Measurements from ENCODE around the gene RS1.

GRCh38 chrX:18666614-18667013 is 5.3 kb downstream of the RS1 start:
- TF ChIP-seq, protein P1, sequence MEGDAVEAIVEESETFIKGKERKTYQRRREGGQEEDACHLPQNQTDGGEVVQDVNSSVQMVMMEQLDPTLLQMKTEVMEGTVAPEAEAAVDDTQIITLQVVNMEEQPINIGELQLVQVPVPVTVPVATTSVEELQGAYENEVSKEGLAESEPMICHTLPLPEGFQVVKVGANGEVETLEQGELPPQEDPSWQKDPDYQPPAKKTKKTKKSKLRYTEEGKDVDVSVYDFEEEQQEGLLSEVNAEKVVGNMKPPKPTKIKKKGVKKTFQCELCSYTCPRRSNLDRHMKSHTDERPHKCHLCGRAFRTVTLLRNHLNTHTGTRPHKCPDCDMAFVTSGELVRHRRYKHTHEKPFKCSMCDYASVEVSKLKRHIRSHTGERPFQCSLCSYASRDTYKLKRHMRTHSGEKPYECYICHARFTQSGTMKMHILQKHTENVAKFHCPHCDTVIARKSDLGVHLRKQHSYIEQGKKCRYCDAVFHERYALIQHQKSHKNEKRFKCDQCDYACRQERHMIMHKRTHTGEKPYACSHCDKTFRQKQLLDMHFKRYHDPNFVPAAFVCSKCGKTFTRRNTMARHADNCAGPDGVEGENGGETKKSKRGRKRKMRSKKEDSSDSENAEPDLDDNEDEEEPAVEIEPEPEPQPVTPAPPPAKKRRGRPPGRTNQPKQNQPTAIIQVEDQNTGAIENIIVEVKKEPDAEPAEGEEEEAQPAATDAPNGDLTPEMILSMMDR (IDR thresholded peaks at IDR 0.05; ENCODE audit: low read length): no peak
- no peak for TF ChIP-seq EZH2 (IDR thresholded peaks at IDR 0.05; ENCODE audit: borderline replicate concordance, low read length)

Data from OCI-LY1 (cell line).